ENCODE results near the gene CCSAP. TPM values are rescaled to one million over a fixed set of nuclear protein-coding genes. Genes with fewer than 3 reads are reported as not detected.

Gene CCSAP
- total and polyA plus RNA-seq, 11 donors, result 0.94 to 6.2 (median 2.5) TPM

- Histone ChIP-seq H3K36me3 (peaks cover 0 to 66% (median 48%) of the 10 kb centered on the region in 9 donors), H3K4me1 (peaks cover 0 to 20% (median 0%) of the 10 kb centered on the region in 12 donors), H3K27me3 (no peaks in the 10 kb centered on the region), H3K9me3 (no peaks in the 10 kb centered on the region), H3K27ac (no peak overlapping the region), H3K4me3 (no peak overlapping the region)
- TF ChIP-seq POLR2A (IDR thresholded peaks at IDR 0.05), result no peak
- TF ChIP-seq CTCF (IDR thresholded peaks at IDR 0.05), result no peak
- intact Hi-C loops (cut with DNase I), result no loop called here
- ATAC-seq (no peak), DNase-seq (no peak)
- whole genome bisulfite sequencing, 4 donors, result 93 to 94% (median 94%) methylated on average over 12 of the region's 12 CpGs
Observed at GRCh38 chr1:229326601-229327000, 16.2 kb downstream of the CCSAP start.

DNA sequence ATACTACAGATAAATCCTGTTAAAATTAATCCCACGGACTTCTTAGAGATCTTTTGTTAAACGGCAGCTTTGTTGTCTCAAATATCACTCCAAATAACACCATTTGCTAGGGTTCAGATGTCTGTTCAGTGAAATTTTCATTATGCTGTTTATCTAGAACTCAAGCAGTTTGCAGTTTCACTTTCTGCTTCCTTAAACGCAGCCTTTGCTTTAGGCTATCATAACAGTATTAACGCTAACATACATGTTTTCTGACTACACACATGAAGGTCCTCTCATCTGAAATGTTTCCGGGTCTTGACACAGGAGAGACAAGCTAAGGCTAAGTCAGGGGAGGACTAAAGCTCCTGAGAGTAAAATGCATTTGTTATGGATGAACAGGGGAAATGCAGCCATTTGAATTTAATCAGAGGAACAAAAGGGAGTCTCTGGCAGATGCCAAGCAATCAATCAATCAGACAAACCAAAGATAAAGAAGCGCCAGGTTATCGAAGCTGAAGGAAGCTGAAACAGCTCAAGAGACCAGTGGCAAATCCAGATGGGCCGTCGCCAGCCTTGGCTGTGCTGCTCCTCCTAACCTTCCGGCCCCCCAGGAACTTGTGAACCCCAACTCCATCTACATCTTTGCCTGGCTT is 16.9 kb downstream of the CCSAP start:
- Histone ChIP-seq H3K27ac (peak overlapping the region in 1 of 12 donors; percentile 14), H3K4me3 (peak overlapping the region in 1 of 12 donors; percentile 1), H3K4me1 (peaks cover 0 to 20% (median 0%) of the 10 kb centered on the region in 12 donors), H3K27me3 (no peaks in the 10 kb centered on the region), H3K36me3 (peaks cover 0 to 67% (median 54%) of the 10 kb centered on the region in 9 donors), H3K9me3 (no peaks in the 10 kb centered on the region)
- ATAC-seq (no peak), DNase-seq (no peak)
- intact Hi-C loops (cut with DNase I), result no loop called here
- 76 to 84% (median 80%) methylated on average over 10 of the region's 10 CpGs for WGBS, 4 donors
- TF ChIP-seq CTCF (IDR thresholded peaks at IDR 0.05), result no peak
- no peak for TF ChIP-seq POLR2A (IDR thresholded peaks at IDR 0.05)

- H3K36me3 ChIP-seq, result peaks cover 0 to 72% (median 54%) of the 10 kb centered on the region in 9 donors
- peaks cover 0 to 20% (median 0%) of the 10 kb centered on the region in 12 donors for H3K4me1 ChIP-seq
- no peak for TF ChIP-seq CTCF (IDR thresholded peaks at IDR 0.05)
- no peak for TF ChIP-seq POLR2A (IDR thresholded peaks at IDR 0.05)
- DNase-seq (no peak), ATAC-seq (no peak)
- intact Hi-C loops (cut with DNase I), result no loop called here
- peak overlapping the region in 1 of 12 donors; percentile 1 for H3K4me3 ChIP-seq
- H3K27me3 ChIP-seq, result no peaks in the 10 kb centered on the region
- peak overlapping the region in 1 of 12 donors; percentile 14 for H3K27ac ChIP-seq
- 84 to 96% (median 94%) methylated on average over 2 of the region's 2 CpGs for WGBS, 4 donors
- no peaks in the 10 kb centered on the region for H3K9me3 ChIP-seq
Observed at GRCh38 chr1:229325401-229325800, 17.4 kb downstream of the CCSAP start.

DNA sequence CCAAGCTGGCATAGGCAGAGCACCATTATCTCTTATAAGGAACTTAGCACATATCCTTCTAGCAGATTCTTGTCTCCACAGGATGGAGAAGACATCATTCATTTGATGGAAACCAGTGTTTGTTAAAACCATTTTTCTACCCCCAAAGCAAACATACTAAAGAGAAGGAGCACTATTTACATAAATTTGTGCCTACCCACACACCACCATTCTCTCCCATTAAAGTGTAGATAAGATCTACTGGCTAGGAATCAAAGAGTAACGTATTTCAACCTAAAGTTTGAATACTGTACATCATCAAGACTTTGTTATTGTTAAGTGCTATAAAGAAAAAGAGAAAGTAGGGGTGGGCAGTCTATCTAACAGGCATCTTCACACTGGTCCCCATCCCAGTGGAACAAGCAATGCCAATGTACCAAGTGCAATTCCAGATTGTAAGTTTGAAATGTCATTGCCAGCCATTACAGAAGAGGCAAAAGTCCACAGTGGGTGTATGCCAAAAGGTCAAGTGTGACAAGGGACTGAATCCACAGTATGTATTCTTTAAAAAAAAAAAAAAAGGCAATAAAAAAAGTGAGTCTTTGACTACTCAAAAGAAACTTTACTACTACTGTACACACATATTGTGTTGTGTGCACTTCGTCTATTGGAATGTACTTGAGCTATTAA is 18.8 kb downstream of the CCSAP start:
- intact Hi-C loops (cut with DNase I), result no loop called here
- ATAC-seq, result no peak
- H3K36me3 ChIP-seq, result peaks cover 0 to 75% (median 66%) of the 10 kb centered on the region in 9 donors
- H3K9me3 ChIP-seq, result no peaks in the 10 kb centered on the region
- WGBS, 4 donors, result 95 to 98% (median 96%) methylated on average over 2 of the region's 2 CpGs
- no peaks in the 10 kb centered on the region for H3K27me3 ChIP-seq
- TF ChIP-seq POLR2A (IDR thresholded peaks at IDR 0.05) (no peak), CTCF (IDR thresholded peaks at IDR 0.05) (no peak)
- H3K4me1 ChIP-seq, result peaks cover 0 to 20% (median 0%) of the 10 kb centered on the region in 12 donors
- no peak for DNase-seq
- H3K27ac ChIP-seq, result peak overlapping the region in 1 of 12 donors; percentile 14
- no peak overlapping the region for H3K4me3 ChIP-seq
